OCI-LY1 (cell line): ENCODE data around the gene CCDC63.

ENCODE experiments used
- CTCF ChIP-seq: fragments of 200-600 bp; sonication (generic), shearing (Covaris generic); IDR thresholded peaks from 2 replicates; pipeline ENCODE4 v1.5.1; 2017; ENCODE audit warnings: mild to moderate bottlenecking, antibody characterized with exemption, low read length, moderate library complexity, mixed read lengths
- EZH2 ChIP-seq: fragments of 200-600 bp; sonication (generic), shearing (Covaris generic); IDR thresholded peaks from 2 replicates; pipeline ENCODE4 v1.8.0; 2017; ENCODE audit warnings: borderline replicate concordance, mixed run types, mild to moderate bottlenecking, antibody characterized with exemption, low read length, moderate library complexity, mixed read lengths

GRCh38 chr12:110907583-110907982 is 60.8 kb downstream of the CCDC63 start:
- TF ChIP-seq CTCF: no peak
- no peak for TF ChIP-seq EZH2
